OCI-LY1 (cell line): ENCODE data around the gene IGF2R.

Experiments used
- H2AFZ ChIP-seq: fragments of 200-600 bp; sonication (generic), shearing (Covaris generic); 2 replicates; pipeline ENCODE4 v1.6.0; 2014; ENCODE audit warnings: antibody characterized with exemption, mild to moderate bottlenecking, low read length
- H3F3A ChIP-seq: fragments of 200-600 bp; sonication (generic), shearing (Covaris generic); 2 replicates; pipeline ENCODE4 v1.6.0; 2014; ENCODE audit warnings: mild to moderate bottlenecking, antibody characterized with exemption, low read length, moderate library complexity; ENCODE audit not compliant: insufficient read depth
- H3K27ac ChIP-seq: fragments of 200-600 bp; sonication (generic); 2 replicates; pipeline ENCODE4 v1.5.1; 2014; ENCODE audit warnings: low read length, mixed run types, mild to moderate bottlenecking, low read depth; ENCODE audit not compliant: poor library complexity, severe bottlenecking
- H3K27me3 ChIP-seq: fragments of 200-600 bp; sonication (generic); 2 replicates; pipeline ENCODE4 v1.6.0; 2014; ENCODE audit warnings: antibody characterized with exemption, mild to moderate bottlenecking, low read length, moderate library complexity; ENCODE audit not compliant: insufficient read depth
- H3K36me3 ChIP-seq: fragments of 200-600 bp; sonication (generic); 2 replicates; pipeline ENCODE4 v1.6.1; 2014; ENCODE audit warnings: mild to moderate bottlenecking, antibody characterized with exemption, low read length, moderate library complexity, mixed read lengths; ENCODE audit not compliant: insufficient read depth
- H3K4me1 ChIP-seq: fragments of 200-600 bp; sonication (generic); 2 replicates; pipeline ENCODE4 v1.5.1; 2014; ENCODE audit warnings: mild to moderate bottlenecking, low read length, moderate library complexity; ENCODE audit not compliant: insufficient read depth, severe bottlenecking
- H3K4me2 ChIP-seq: fragments of 200-600 bp; sonication (generic), shearing (Covaris generic); 2 replicates; pipeline ENCODE4 v1.6.1; 2014; ENCODE audit warnings: low read length
- H3K4me3 ChIP-seq: fragments of 200-600 bp; sonication (generic); 2 replicates; pipeline ENCODE4 v1.5.1; 2014; ENCODE audit warnings: low read length, low read depth, mild to moderate bottlenecking, mixed read lengths; ENCODE audit not compliant: poor library complexity, severe bottlenecking
- H3K79me2 ChIP-seq: fragments of 200-600 bp; shearing (Covaris generic); 2 replicates; pipeline ENCODE4 v1.6.1; 2016; ENCODE audit warnings: mixed run types, low read length, mixed read lengths; ENCODE audit not compliant: insufficient read depth
- H3K9ac ChIP-seq: fragments of 200-600 bp; sonication (generic), shearing (Covaris generic); 2 replicates; pipeline ENCODE4 v1.6.1; 2014; ENCODE audit warnings: mild to moderate bottlenecking, low read length, mixed read lengths
- H3K9me2 ChIP-seq: fragments of 200-600 bp; sonication (generic), shearing (Covaris generic); 2 replicates; pipeline ENCODE4 v1.6.1; 2014; ENCODE audit warnings: low read depth, mild to moderate bottlenecking, low read length, mixed read lengths
- H3K9me3 ChIP-seq: fragments of 200-600 bp; shearing (Covaris generic); 2 replicates; pipeline ENCODE4 v1.6.1; 2014; ENCODE audit warnings: low read length, mixed read lengths
- H4K20me1 ChIP-seq: fragments of 200-600 bp; sonication (generic), shearing (Covaris generic); 2 replicates; pipeline ENCODE4 v1.6.0; 2016; ENCODE audit warnings: mild to moderate bottlenecking, low read length; ENCODE audit not compliant: insufficient read depth
- EZH2 ChIP-seq: fragments of 200-600 bp; sonication (generic), shearing (Covaris generic); IDR thresholded peaks from 2 replicates; pipeline ENCODE4 v1.8.0; 2017; ENCODE audit warnings: borderline replicate concordance, mixed run types, mild to moderate bottlenecking, antibody characterized with exemption, low read length, moderate library complexity, mixed read lengths
- TF ChIP-seq, protein P1 (sequence below): fragments of 200-600 bp; sonication (generic), shearing (Covaris generic); IDR thresholded peaks from 2 replicates; pipeline ENCODE4 v1.5.1; 2017; ENCODE audit warnings: mild to moderate bottlenecking, antibody characterized with exemption, low read length, moderate library complexity, mixed read lengths

IGF2R gene

DNA sequence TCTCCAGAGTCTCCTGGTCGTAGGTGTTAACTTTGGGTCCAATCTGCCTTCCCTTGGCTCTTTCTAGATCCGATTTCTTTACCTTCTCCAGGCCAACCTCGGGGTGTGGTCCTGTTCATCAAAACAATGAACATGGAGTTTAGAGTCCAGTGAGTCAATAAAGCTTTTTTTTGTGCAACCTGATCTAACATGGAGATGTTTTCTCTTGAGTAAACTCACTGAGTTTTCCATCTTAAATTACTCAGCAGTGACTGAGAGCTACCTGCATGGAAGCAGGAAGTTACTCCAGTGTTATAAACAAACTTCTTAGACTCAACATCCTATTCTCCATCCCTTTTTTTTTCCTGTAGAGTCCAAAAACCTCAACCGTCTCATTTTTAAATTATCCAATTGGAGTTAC, 137.8 kb downstream of the IGF2R start:
- no peak overlapping the region for H3K9ac ChIP-seq
- H3K9me2 ChIP-seq = no peaks in the 10 kb centered on the region
- H3K36me3 ChIP-seq = peaks cover 7% of the 10 kb centered on the region; the same call in 1 of the 2 replicates
- H3K27ac ChIP-seq = no peak overlapping the region
- TF ChIP-seq EZH2 = no peak
- TF ChIP-seq, protein P1, sequence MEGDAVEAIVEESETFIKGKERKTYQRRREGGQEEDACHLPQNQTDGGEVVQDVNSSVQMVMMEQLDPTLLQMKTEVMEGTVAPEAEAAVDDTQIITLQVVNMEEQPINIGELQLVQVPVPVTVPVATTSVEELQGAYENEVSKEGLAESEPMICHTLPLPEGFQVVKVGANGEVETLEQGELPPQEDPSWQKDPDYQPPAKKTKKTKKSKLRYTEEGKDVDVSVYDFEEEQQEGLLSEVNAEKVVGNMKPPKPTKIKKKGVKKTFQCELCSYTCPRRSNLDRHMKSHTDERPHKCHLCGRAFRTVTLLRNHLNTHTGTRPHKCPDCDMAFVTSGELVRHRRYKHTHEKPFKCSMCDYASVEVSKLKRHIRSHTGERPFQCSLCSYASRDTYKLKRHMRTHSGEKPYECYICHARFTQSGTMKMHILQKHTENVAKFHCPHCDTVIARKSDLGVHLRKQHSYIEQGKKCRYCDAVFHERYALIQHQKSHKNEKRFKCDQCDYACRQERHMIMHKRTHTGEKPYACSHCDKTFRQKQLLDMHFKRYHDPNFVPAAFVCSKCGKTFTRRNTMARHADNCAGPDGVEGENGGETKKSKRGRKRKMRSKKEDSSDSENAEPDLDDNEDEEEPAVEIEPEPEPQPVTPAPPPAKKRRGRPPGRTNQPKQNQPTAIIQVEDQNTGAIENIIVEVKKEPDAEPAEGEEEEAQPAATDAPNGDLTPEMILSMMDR = no peak
- no peak overlapping the region for H3K4me3 ChIP-seq
- no peak overlapping the region for H3K4me2 ChIP-seq
- H3K4me1 ChIP-seq = no peaks in the 10 kb centered on the region
- no peak overlapping the region for H2AFZ ChIP-seq
- H3K9me3 ChIP-seq = no peaks in the 10 kb centered on the region
- no peaks in the 10 kb centered on the region for H4K20me1 ChIP-seq
- H3K27me3 ChIP-seq = no peaks in the 10 kb centered on the region
- no peaks in the 10 kb centered on the region for H3K79me2 ChIP-seq
- no peaks in the 10 kb centered on the region for H3F3A ChIP-seq

DNA sequence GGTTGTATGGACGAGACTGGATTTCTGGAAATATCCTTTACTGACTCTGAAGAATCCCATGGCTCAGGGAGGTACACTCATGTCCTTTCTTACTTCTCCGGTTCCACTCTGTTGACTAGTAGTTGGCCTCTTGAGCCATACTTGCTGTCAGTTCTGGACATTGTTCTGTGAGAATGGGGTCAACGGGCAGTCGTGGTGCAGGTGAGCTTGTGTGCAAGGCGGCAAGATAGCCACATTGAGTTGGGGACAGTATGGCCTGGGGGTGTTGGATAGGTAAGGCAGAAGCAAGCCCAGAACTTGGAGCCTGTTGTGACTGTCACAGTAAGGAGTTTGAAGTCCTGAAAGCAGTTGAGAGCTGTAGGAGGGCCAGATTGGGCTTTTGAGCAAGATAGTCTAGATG, 139.2 kb downstream of the IGF2R start:
- Histone ChIP-seq H3K4me2 (no peak overlapping the region), H3K27me3 (no peaks in the 10 kb centered on the region), H3K4me3 (no peak overlapping the region), H2AFZ (no peak overlapping the region), H3K4me1 (no peaks in the 10 kb centered on the region), H3K27ac (no peak overlapping the region), H3F3A (no peaks in the 10 kb centered on the region), H3K9ac (no peak overlapping the region), H4K20me1 (no peaks in the 10 kb centered on the region), H3K36me3 (peaks cover 7% of the 10 kb centered on the region; the same call in 1 of the 2 replicates), H3K79me2 (no peaks in the 10 kb centered on the region), H3K9me3 (no peaks in the 10 kb centered on the region), H3K9me2 (no peaks in the 10 kb centered on the region)
- TF ChIP-seq, protein P1 = no peak
- no peak for TF ChIP-seq EZH2

DNA sequence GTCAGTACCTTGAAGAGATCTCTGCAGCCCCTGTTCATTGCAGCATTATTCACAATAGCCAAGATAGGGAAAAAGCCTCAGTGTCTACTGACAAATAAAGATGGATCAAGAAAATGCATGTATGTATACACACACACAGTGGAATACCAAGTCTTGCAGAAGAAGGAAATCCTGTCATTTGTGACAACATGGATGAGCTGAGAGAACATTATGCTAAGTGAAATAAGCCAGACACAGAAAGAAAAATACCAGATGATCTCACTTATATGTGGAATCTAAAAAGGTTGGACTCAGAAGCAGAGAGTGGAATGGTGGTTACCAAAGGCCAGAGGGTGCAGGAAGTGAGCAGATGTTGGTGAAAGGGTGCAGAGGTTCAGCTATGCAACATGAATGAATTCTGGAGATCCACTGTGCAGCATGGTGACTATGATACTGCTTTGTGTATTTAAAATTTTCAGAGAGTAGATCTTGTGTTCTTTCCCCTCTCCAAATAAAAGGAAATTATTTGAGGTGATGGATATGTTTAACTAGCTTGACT, 141.8 kb downstream of the IGF2R start:
- Histone ChIP-seq H3K36me3 (no peaks in the 10 kb centered on the region), H3K9ac (no peak overlapping the region), H3K9me3 (no peaks in the 10 kb centered on the region), H3K27me3 (no peaks in the 10 kb centered on the region), H3F3A (no peaks in the 10 kb centered on the region), H3K9me2 (no peaks in the 10 kb centered on the region), H3K4me3 (no peak overlapping the region), H3K4me2 (no peak overlapping the region), H2AFZ (no peak overlapping the region), H4K20me1 (no peaks in the 10 kb centered on the region), H3K27ac (no peak overlapping the region), H3K4me1 (no peaks in the 10 kb centered on the region), H3K79me2 (no peaks in the 10 kb centered on the region)
- no peak for TF ChIP-seq EZH2

DNA sequence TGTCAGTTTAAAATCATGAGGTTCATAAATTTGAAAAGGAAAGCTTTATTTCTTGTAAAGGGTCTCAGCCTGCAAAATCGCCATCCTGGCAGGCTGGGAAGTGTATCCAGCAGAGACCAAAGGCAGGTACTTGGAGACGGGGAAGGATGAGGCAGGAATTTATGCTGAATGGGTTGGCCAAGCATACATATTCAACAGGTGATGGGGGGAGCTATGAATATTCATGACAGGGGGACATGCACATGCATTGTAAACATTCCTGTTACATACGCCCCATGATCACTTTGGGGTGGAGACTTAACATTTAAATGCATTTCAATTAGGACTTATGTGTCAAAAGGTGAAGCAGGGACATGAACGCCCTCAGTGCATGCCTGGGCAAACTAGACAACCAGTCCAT, 142.9 kb downstream of the IGF2R start:
- no peaks in the 10 kb centered on the region for H3K9me3 ChIP-seq
- H3K79me2 ChIP-seq = no peaks in the 10 kb centered on the region
- no peak overlapping the region for H3K4me2 ChIP-seq
- H3F3A ChIP-seq = no peaks in the 10 kb centered on the region
- H3K27me3 ChIP-seq = no peaks in the 10 kb centered on the region
- H3K9ac ChIP-seq = no peak overlapping the region
- H3K36me3 ChIP-seq = no peaks in the 10 kb centered on the region
- H3K4me3 ChIP-seq = no peak overlapping the region
- H3K9me2 ChIP-seq = no peaks in the 10 kb centered on the region
- H4K20me1 ChIP-seq = no peaks in the 10 kb centered on the region
- H2AFZ ChIP-seq = no peak overlapping the region
- H3K27ac ChIP-seq = no peak overlapping the region
- no peaks in the 10 kb centered on the region for H3K4me1 ChIP-seq
- no peak for TF ChIP-seq EZH2
- TF ChIP-seq, protein P1 = no peak
